HG02870 (cell line): Measurements from ENCODE around the gene CLRN2.

Source experiments
- ATAC-seq: cut with Tn5 transposase; IDR thresholded peaks from one replicate; pipeline ENCODE4 v1.9.1; 2021; ENCODE audit warnings: mild to moderate bottlenecking, moderate library complexity; ENCODE audit not compliant: unreplicated experiment

CLRN2 gene, protein sequence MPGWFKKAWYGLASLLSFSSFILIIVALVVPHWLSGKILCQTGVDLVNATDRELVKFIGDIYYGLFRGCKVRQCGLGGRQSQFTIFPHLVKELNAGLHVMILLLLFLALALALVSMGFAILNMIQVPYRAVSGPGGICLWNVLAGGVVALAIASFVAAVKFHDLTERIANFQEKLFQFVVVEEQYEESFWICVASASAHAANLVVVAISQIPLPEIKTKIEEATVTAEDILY

GRCh38 chr4:17514865-17515264, at the start of gene CLRN2:
Gene CLRN2, plus strand, starts transcription at chr4:17515165. Its CDS starts 102 bp downstream, at chr4:17515267.
- ATAC-seq: no peak

- no peak for ATAC-seq
Measured at GRCh38 chr4:17468619-17469221, 46.2 kb upstream of the CLRN2 start.

GRCh38 chr4:17469931-17470674, 44.9 kb upstream of the CLRN2 start:
- no peak for ATAC-seq

DNA sequence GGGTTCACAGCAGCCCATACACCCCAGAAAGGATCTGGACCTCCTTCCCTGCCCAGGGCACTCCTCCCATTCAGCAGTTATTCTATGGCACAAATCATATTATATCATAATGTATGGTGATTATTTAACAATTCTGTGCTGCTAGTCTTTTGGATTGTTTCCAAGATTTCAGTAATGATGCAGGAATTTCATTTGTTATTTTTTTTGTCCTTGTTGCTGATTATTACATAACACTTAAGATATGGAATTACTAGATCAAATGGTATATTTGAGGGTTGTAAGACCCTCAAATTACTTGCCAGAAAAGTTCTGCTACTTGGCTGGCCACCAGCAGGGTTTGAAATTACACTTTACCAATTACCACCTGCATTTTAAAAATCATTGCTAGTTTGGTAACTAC, 39.5 kb upstream of the CLRN2 start:
- ATAC-seq: no peak

DNA sequence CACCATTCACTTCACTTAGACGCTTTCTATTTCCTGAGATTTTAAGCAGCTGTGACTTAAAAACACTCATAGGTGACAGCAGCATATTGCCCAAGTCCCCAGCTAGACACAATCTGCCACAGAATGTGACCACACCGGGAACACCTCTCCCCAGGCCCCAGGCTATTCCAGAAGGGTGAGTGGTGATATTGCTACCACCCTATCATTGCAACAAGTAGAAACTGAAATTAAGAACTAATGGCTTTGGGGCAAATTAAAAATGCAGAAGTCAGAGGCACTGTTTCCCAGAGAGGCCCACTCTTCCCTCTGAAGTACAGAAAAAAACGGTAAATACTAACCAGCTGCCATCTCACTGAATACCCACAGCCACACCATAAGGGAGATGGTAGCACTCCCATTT, 38.1 kb upstream of the CLRN2 start:
- ATAC-seq: no peak

DNA sequence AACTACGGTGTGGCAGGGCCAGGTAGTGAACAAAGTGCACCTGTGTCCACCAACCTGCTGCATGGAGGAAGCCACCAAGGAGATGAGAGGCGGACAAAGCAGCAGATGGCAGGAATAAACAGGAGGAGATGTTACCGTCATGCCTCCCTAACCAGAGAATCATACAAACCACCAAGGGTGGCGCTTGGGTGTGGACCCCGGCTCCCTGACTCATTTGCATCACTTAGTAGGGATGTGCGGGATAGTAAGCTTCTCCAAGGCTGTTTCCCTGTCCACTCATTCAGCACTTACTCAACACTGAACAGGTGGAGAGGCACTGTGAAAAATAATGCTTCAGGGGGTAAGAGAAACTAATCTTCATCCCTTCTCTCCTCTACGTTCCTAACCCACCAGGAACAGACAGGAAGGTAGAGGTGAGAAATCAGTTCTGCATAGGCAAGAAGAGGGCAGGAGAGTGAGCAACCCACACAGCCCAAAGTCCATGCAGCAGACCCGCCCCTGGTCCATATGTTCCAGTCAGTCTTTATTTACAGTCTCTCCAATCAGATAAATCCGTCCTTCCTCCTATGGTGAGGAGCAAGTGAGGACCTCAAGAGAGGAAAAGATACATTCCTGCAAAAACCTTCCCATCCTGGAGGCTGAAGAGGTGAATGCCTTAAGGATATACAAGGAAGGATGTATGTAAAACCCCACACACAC, 37.0 kb upstream of the CLRN2 start:
- no peak for ATAC-seq

- no peak for ATAC-seq
Measured at GRCh38 chr4:17480210-17480927, 34.6 kb upstream of the CLRN2 start.

- no peak for ATAC-seq
Measured at GRCh38 chr4:17480955-17481354, 34.0 kb upstream of the CLRN2 start.

GRCh38 chr4:17482716-17483115, 32.2 kb upstream of the CLRN2 start:
- no peak for ATAC-seq

DNA sequence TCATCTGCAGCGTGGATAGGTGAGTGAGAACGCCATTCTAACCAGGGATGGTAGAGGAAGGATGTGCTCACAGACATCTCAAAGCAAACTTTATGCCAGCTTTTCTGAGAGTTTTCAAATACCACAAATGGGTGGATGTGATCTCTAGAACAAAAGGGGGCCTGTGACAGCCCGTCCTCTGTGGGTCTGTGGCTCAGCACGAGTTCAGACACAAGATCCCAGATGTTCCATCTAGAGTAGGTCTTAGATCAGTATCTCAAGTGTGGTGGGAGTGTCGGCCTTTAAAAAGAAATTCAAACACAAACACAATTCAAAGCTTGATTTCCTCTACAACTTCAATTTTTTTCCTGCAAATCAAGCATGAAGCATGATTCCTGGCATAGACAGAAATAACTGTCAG, 25.8 kb upstream of the CLRN2 start:
- no peak for ATAC-seq

GRCh38 chr4:17489721-17490120, 25.2 kb upstream of the CLRN2 start:
- no peak for ATAC-seq

GRCh38 chr4:17490575-17491059, 24.3 kb upstream of the CLRN2 start:
- ATAC-seq: no peak

GRCh38 chr4:17491196-17491595, 23.8 kb upstream of the CLRN2 start:
- ATAC-seq: no peak

DNA sequence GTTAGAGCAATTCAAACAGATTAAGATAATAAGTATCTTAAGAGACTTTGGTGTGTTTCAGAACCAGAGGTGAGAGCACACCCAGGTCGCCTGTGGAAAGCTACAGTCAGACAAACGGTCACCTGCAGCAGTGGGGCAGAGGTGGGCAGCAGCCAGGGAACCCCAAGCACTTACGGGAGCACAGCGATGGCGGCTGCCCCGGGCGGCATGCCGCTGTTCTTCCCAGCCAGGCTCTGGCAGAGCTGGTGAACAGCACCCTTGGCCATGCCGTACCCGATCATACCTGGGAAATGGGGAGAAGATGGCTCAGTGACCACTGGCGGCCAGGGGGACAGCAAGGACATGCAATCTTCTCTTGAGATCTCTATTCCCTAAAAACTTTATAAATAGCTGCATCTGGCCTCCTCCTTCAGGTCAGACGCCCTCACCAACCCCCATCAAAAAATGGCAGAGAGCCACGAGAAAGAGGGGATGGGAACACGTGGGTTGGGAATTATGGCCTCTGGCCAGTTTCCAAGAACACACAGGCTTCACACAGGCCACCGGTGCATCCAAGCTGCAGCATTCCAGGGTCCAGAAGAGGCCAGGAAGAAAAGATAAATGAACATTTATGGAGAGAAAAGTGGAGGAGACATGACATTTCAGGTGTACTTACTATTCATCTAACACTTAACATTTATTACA, 22.8 kb upstream of the CLRN2 start:
- no peak for ATAC-seq

- no peak for ATAC-seq
Measured at GRCh38 chr4:17492876-17493275, 22.1 kb upstream of the CLRN2 start.

GRCh38 chr4:17493619-17494018, 21.3 kb upstream of the CLRN2 start:
- ATAC-seq: no peak

- no peak for ATAC-seq
Measured at GRCh38 chr4:17494258-17495190, 20.4 kb upstream of the CLRN2 start.

DNA sequence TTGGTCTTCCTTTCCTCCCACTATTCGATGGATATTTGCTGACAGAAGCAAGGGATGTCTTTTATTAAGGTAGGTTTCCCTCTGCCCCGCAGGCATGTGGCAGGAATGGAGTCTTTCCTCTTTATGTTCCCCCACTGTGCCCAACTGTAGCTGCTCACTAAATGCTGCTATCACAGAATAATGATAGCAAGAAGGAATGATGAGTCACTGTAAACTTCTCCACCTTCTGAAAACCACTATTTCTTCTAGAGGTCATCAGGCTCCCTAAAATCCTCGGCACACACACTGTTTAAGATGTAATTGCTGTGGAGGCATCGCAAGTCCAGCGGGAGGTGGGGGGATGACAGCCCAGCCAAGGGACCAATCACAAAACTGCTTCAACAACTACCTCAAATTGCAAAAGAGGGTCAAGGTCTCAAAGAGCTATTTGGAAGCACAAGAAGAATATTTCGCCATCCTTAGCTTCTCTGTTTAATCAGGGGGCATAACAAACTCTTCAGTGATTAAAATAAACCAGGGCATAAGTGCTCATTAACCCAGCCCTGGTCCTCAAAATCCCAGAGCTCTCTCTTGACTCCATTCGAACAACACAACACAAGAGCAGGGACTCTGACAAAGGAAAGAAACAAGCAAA, 17.0 kb upstream of the CLRN2 start:
- ATAC-seq: no peak

DNA sequence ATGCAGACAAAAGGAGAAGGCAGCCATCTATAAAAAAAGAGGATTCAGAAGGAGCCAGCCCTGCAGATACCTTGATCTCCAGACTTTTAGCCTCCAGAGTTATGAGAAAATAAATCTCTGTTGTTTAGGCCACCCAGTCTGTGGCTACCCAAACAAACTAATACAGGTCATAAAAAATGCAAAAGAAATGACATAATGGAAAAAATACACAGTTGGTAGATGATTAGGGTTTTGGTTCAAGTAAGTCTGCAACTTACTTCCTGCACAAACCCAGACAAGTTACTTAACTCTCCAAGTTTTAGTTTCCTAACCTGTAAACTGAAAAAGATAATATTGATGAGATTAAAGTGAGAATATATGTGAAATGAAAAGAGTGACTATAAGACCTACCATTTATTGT, 14.4 kb upstream of the CLRN2 start:
- no peak for ATAC-seq
